H1 (cell line): Measurements from ENCODE around the gene PTPRR. TPM values are rescaled to one million over a fixed set of nuclear protein-coding genes. Genes with fewer than 3 reads are reported as not detected.

Experiments
- CTCF ChIA-PET: fragments of 300-600 bp; sonication (Branson Sonifier 250); formaldehyde crosslinking; loops from one replicate; lab custom pipeline; 2021; ENCODE audit not compliant: partially characterized antibody; lab: Charles Lee
- POLR2A ChIA-PET: fragments of 300-600 bp; sonication (Branson Sonifier 250); formaldehyde crosslinking; loops from one replicate; lab custom pipeline; 2021; ENCODE audit warnings: inconsistent platforms; ENCODE audit not compliant: partially characterized antibody; lab: Charles Lee
- DNase-seq, 2 experiments: peaks; one replicate each; pipeline versions ENCODE4 v3.0.0 to v3.0.0-alpha.2; 2010 to 2022; ENCODE audit warnings: low spot score in 2 of 2, low read depth in 1 of 2, mixed read lengths in 1 of 2
- FAIRE-seq: peaks from 2 replicates; lab custom pipeline; 2011; peaks lifted over from hg19 to GRCh38; lab: Jason Lieb, UNC
- H2AFZ ChIP-seq: 2 replicates; pipeline ENCODE4 v1.8.1; 2012; ENCODE audit warnings: low read length, inconsistent platforms
- H2AK5ac ChIP-seq: 2 replicates; pipeline ENCODE4 v1.6.1; 2013; ENCODE audit warnings: low read depth, low read length
- H2BK120ac ChIP-seq: replicated peaks from 2 replicates; pipeline ENCODE3; 2013; ENCODE audit warnings: low read depth, low read length, inconsistent platforms
- H2BK12ac ChIP-seq: 2 replicates; pipeline ENCODE4 v1.6.1; 2013; ENCODE audit warnings: low read depth, low read length
- H2BK15ac ChIP-seq: 2 replicates; pipeline ENCODE4 v1.6.1; 2013; ENCODE audit warnings: low read length
- H2BK20ac ChIP-seq: 2 replicates; pipeline ENCODE4 v1.6.1; 2013; ENCODE audit warnings: low read length
- H2BK5ac ChIP-seq: 2 replicates; pipeline ENCODE4 v1.6.1; 2013; ENCODE audit warnings: low read depth, low read length
- H3K14ac ChIP-seq: 2 replicates; pipeline ENCODE4 v1.6.1; 2013; ENCODE audit warnings: inconsistent platforms; ENCODE audit not compliant: insufficient read length
- H3K18ac ChIP-seq: 2 replicates; pipeline ENCODE4 v1.6.1; 2013; ENCODE audit warnings: low read length; ENCODE audit errors: extremely low read depth
- H3K23ac ChIP-seq: 2 replicates; pipeline ENCODE4 v1.6.1; 2013; ENCODE audit warnings: inconsistent platforms; ENCODE audit not compliant: insufficient read length
- H3K23me2 ChIP-seq: 2 replicates; pipeline ENCODE4 v1.6.1; 2013; ENCODE audit warnings: low read depth, low read length
- H3K27ac ChIP-seq: 2 replicates; pipeline ENCODE4 v1.6.1; 2011; ENCODE audit warnings: low read depth, low read length, inconsistent platforms
- H3K27me3 ChIP-seq, 4 experiments: replicated peaks in 1 of 4; 1 replicate in 1 of 4; 2 replicates in 3 of 4; pipeline versions ENCODE4 v1.6.1 to v1.8.1; 2011 to 2013; ENCODE audit warnings: low read length in 3 of 4, mild to moderate bottlenecking in 3 of 4, inconsistent platforms in 2 of 4, mixed read lengths in 2 of 4, moderate library complexity in 1 of 4; ENCODE audit not compliant: control insufficient read depth in 3 of 4, insufficient read depth in 3 of 4; ENCODE audit errors: extremely low read depth in 1 of 4
- H3K36me3 ChIP-seq, 4 experiments: 2 replicates each; pipeline versions ENCODE4 v1.6.1 to v1.8.1; 2011 to 2013; ENCODE audit warnings: mild to moderate bottlenecking in 4 of 4, low read length in 3 of 4, moderate library complexity in 2 of 4, control low read depth in 1 of 4, inconsistent platforms in 1 of 4; ENCODE audit not compliant: insufficient read depth in 4 of 4, control insufficient read depth in 2 of 4
- H3K4ac ChIP-seq: replicated peaks from 2 replicates; pipeline ENCODE3; 2013; ENCODE audit warnings: low read length, low read depth, mixed read lengths, inconsistent platforms; ENCODE audit not compliant: insufficient read length
- H3K4me1 ChIP-seq, 4 experiments: replicated peaks in 1 of 4; 1 replicate in 1 of 4; 2 replicates in 3 of 4; pipeline versions ENCODE4 v1.6.1 to v1.8.1; 2011 to 2013; ENCODE audit warnings: low read length in 3 of 4, inconsistent platforms in 2 of 4, mixed read lengths in 1 of 4; ENCODE audit not compliant: insufficient read depth in 4 of 4, control insufficient read depth in 3 of 4
- H3K4me2 ChIP-seq, 2 experiments: 2 replicates each; pipeline versions ENCODE4 v1.6.1 to v1.8.1; 2011 to 2013; ENCODE audit warnings: low read depth in 2 of 2, low read length in 2 of 2, control low read depth in 1 of 2, inconsistent platforms in 1 of 2, mild to moderate bottlenecking in 1 of 2; ENCODE audit not compliant: insufficient read depth in 1 of 2
- H3K4me3 ChIP-seq, 4 experiments: fragments of 200-600, 300-600 bp in 1 of 4; sonication (generic), shearing (Covaris generic), sonication (Bioruptor Twin) in 1 of 4; 2 replicates each; pipeline versions ENCODE4 v1.5.1 to v1.8.1; 2011 to 2016; ENCODE audit warnings: low read length in 4 of 4, low read depth in 3 of 4, control low read depth in 2 of 4, inconsistent platforms in 2 of 4, mild to moderate bottlenecking in 2 of 4, mixed read lengths in 1 of 4, moderate library complexity in 1 of 4; ENCODE audit not compliant: insufficient read depth in 2 of 4; ENCODE audit errors: extremely low read depth in 1 of 4
- H3K56ac ChIP-seq: replicated peaks from 2 replicates; pipeline ENCODE3; 2013; ENCODE audit warnings: low read depth, mild to moderate bottlenecking, mixed read lengths, low read length, inconsistent platforms; ENCODE audit not compliant: insufficient read length
- H3K79me1 ChIP-seq: 2 replicates; pipeline ENCODE4 v1.6.1; 2013; ENCODE audit warnings: low read depth, low read length, control low read depth
- H3K79me2 ChIP-seq, 2 experiments: 2 replicates each; pipeline versions ENCODE4 v1.6.1 to v1.8.1; 2012 to 2013; ENCODE audit warnings: low read length in 2 of 2, mild to moderate bottlenecking in 2 of 2, inconsistent platforms in 1 of 2; ENCODE audit not compliant: insufficient read depth in 2 of 2, control insufficient read depth in 1 of 2
- H3K9ac ChIP-seq, 4 experiments: replicated peaks in 1 of 4; 1 replicate in 1 of 4; 2 replicates in 3 of 4; pipeline versions ENCODE4 v1.6.1 to v1.8.1; 2011 to 2013; ENCODE audit warnings: low read depth in 3 of 4, low read length in 3 of 4, control low read depth in 2 of 4, mild to moderate bottlenecking in 2 of 4, moderate library complexity in 2 of 4, inconsistent platforms in 1 of 4; ENCODE audit errors: extremely low read depth in 1 of 4
- H3K9me3 ChIP-seq, 2 experiments: 2 replicates each; pipeline versions ENCODE4 v1.6.1 to v1.8.1; 2012 to 2013; ENCODE audit warnings: mild to moderate bottlenecking in 2 of 2, moderate library complexity in 2 of 2, control low read depth in 1 of 2, inconsistent platforms in 1 of 2, low read depth in 1 of 2, low read length in 1 of 2, mixed read lengths in 1 of 2; ENCODE audit not compliant: insufficient read depth in 2 of 2
- H4K20me1 ChIP-seq, 2 experiments: replicated peaks in 1 of 2; 2 replicates each; pipeline versions ENCODE3 to v1.8.1; 2011 to 2013; ENCODE audit warnings: inconsistent platforms in 2 of 2, low read length in 2 of 2, mild to moderate bottlenecking in 1 of 2; ENCODE audit not compliant: insufficient read depth in 2 of 2, control insufficient read depth in 1 of 2
- H4K5ac ChIP-seq: 2 replicates; pipeline ENCODE4 v1.6.1; 2013; ENCODE audit warnings: low read length, low read depth, mixed read lengths, inconsistent platforms; ENCODE audit not compliant: insufficient read length
- H4K8ac ChIP-seq: 2 replicates; pipeline ENCODE4 v1.8.0; 2013; ENCODE audit warnings: mild to moderate bottlenecking, moderate library complexity, low read length, inconsistent platforms; ENCODE audit not compliant: insufficient read depth; ENCODE audit errors: extremely low read depth
- H4K91ac ChIP-seq: replicated peaks from 2 replicates; pipeline ENCODE3; 2013; ENCODE audit warnings: low read length, mixed read lengths, inconsistent platforms; ENCODE audit not compliant: insufficient read length
- BCL11A ChIP-seq, 2 experiments: IDR thresholded peaks; one replicate each; pipeline ENCODE4 v1.6.1; 2011; ENCODE audit warnings: low read depth in 2 of 2, low read length in 2 of 2, mild to moderate bottlenecking in 2 of 2
- JUND ChIP-seq: IDR thresholded peaks from 2 replicates; pipeline ENCODE4 v1.6.1; 2011; ENCODE audit warnings: mild to moderate bottlenecking, improper control_type of control experiment, low read length
- POU5F1 ChIP-seq: IDR thresholded peaks from 2 replicates; pipeline ENCODE4 v1.6.1; 2011; ENCODE audit warnings: low read depth, mild to moderate bottlenecking, low read length, moderate library complexity
- SP4 ChIP-seq: IDR thresholded peaks from 2 replicates; pipeline ENCODE4 v1.6.1; 2012; ENCODE audit warnings: low read length, inconsistent platforms
- TAF1 ChIP-seq: IDR thresholded peaks from 2 replicates; pipeline ENCODE4 v1.6.1; 2011; ENCODE audit warnings: mild to moderate bottlenecking, low read depth, low read length
- WGBS, 2 experiments: shearing (Covaris generic) in 1 of 2; methylation state at CpG; one replicate each; pipeline versions ENCODE4 v1.1.6 to v1.1.7; 2013 to 2015; ENCODE audit warnings: low lambda C conversion rate in 2 of 2, mixed read lengths in 2 of 2, inconsistent platforms in 1 of 2, low coverage in 1 of 2, missing lambda C conversion rate in 1 of 2; ENCODE audit not compliant: insufficient replicate concordance in 2 of 2, insufficient coverage in 1 of 2, insufficient read length in 1 of 2; ENCODE audit errors: extremely low coverage in 1 of 2, missing lambda C conversion rate in 1 of 2; 5-methylcytosine and 5-hydroxymethylcytosine counted together
- polyA plus RNA-seq, 7 experiments: library from polyadenylated mRNA; depleted of rRNA in 3 of 7; stranded (reverse) in 5 of 7; unstranded in 2 of 7; fragments of >200 nt in 5 of 7; fragments of 200-250 nt in 2 of 7; gene quantifications; 1 replicate in 5 of 7; 2 replicates in 1 of 7; 4 replicates in 1 of 7; pipeline versions ENCODE4 v1.2.1 to v1.2.3, GENCODE V29; 2011 to 2013; ENCODE audit warnings: missing spikeins in 2 of 7, mixed read lengths in 2 of 7
- total RNA-seq: library from RNA; stranded (reverse); fragmentation: NEBNext Ultra II Directional; extraction: Animal tissue kit (Norgen Biotek cat#: 25700); gene quantifications from 2 replicates; pipeline ENCODE4 v1.2.1, GENCODE V29; 2021

The PTPRR gene
- total and polyA plus RNA-seq, 2 of the 8 experiments (the other 6 are each of a cell fraction or from before 2014, with no cell fraction given) = 0.07 to 0.35 TPM

GRCh38 chr12:70854138-70854537 lies 66.4 kb downstream of the PTPRR start:
- no peak overlapping the region for H4K8ac ChIP-seq
- H3K4me3 ChIP-seq = no peak overlapping the region
- no peak overlapping the region for H2AK5ac ChIP-seq
- no peaks in the 10 kb centered on the region for H4K20me1 ChIP-seq
- H2BK15ac ChIP-seq = no peak overlapping the region
- 92% methylated on average over 3 of the region's 3 CpGs; no CpG with 5 or more reads in 1 of the 2 experiments for WGBS, 2 experiments
- H3K4me1 ChIP-seq = peaks cover 2 to 7% (median 5%) of the 10 kb centered on the region in 4 experiments; a peak in 4 of 7 replicates
- H3K56ac ChIP-seq = no peak overlapping the region
- no peaks in the 10 kb centered on the region for H3K23me2 ChIP-seq
- no peaks in the 10 kb centered on the region for H3K36me3 ChIP-seq
- no peak overlapping the region for H3K27ac ChIP-seq
- H2BK120ac ChIP-seq = no peak overlapping the region
- DNase-seq (no peak), FAIRE-seq (no peak)
- no peak overlapping the region for H2AFZ ChIP-seq
- H4K5ac ChIP-seq = no peak overlapping the region
- H3K79me1 ChIP-seq = no peaks in the 10 kb centered on the region
- no peaks in the 10 kb centered on the region for H3K79me2 ChIP-seq
- no peak overlapping the region for H3K4me2 ChIP-seq
- H3K27me3 ChIP-seq = peaks cover 0 to 7% (median 3%) of the 10 kb centered on the region in 4 experiments; a peak in 4 of 7 replicates
- no peak overlapping the region for H4K91ac ChIP-seq
- POLR2A ChIA-PET = no interaction called here
- H3K4ac ChIP-seq = no peak overlapping the region
- no peaks in the 10 kb centered on the region for H3K9me3 ChIP-seq
- no peak overlapping the region for H3K14ac ChIP-seq
- H3K9ac ChIP-seq = no peak overlapping the region
- H3K23ac ChIP-seq = no peak overlapping the region
- H2BK12ac ChIP-seq = no peak overlapping the region
- no peak overlapping the region for H3K18ac ChIP-seq
- no peak overlapping the region for H2BK5ac ChIP-seq
- H2BK20ac ChIP-seq = no peak overlapping the region
- CTCF ChIA-PET = interaction anchor here (0.6 to 1.5 kb wide), 4 partner anchors 10 to 263 kb away, joined by 3 to 5 read pairs (median 3); no protein-coding TSS in a partner anchor
- TF ChIP-seq SP4 (no peak), TAF1 (no peak), JUND (no peak), POU5F1 (no peak), BCL11A (IDR thresholded peaks at IDR 0.05; ENCODE audit: low read depth in 2 of 2, low read length in 2 of 2) (no peak)
